HepG2 (cell line): ENCODE data around the gene MAP2K1. TPM values are rescaled to one million over a fixed set of nuclear protein-coding genes. Genes with fewer than 3 reads are reported as not detected.

Source experiments
- ATAC-seq: fragments of 200-7000 bp; cut with Tn5 transposase; 3 replicates; pipeline ENCODE4 v1.9.1; 2020; ENCODE audit warnings: mild to moderate bottlenecking, moderate library complexity
- BruUV-seq: library from RNA; stranded (reverse); fragments of 400-500 nt; replicated peaks from 2 replicates; lab custom pipeline; 2021; lab: Mats Ljungman, UMichigan
- CTCF ChIA-PET: fragments of 300-600 bp; formaldehyde crosslinking; extraction: SDS; loops from one replicate; lab custom pipeline; 2021; ENCODE audit warnings: low total read pairs, inconsistent platforms, low intra/inter-chr PET ratio; lab: Yijun Ruan, JAX
- POLR2A ChIA-PET: fragments of 350-600 bp; sonication (Branson Sonifier 250); formaldehyde crosslinking; loops from one replicate; lab custom pipeline; 2020; ENCODE audit warnings: antibody characterized with exemption, inconsistent platforms; lab: Yijun Ruan, JAX
- DNase-seq: peaks from one replicate; pipeline ENCODE4 v3.0.0-alpha.2; 2015; ENCODE audit warnings: low spot score
- FAIRE-seq: peaks from 3 replicates; lab custom pipeline; 2011; peaks lifted over from hg19 to GRCh38; lab: Jason Lieb, UNC
- H2AFZ ChIP-seq: one replicate; pipeline ENCODE4 v1.6.1; 2011; ENCODE audit warnings: low read length, inconsistent platforms
- H3K27ac ChIP-seq: fragments of 300-600 bp; 3 replicates; pipeline ENCODE4 v1.8.0; 2011; ENCODE audit warnings: mixed run types, mild to moderate bottlenecking, mixed read lengths, low read length, inconsistent platforms; ENCODE audit not compliant: insufficient read depth; ENCODE audit errors: extremely low read length
- H3K27me3 ChIP-seq, 2 experiments: fragments of 200-600 bp in 1 of 2; 2 replicates in 1 of 2; 3 replicates in 1 of 2; pipeline versions ENCODE4 v1.6.0 to v1.8.0; 2011; ENCODE audit warnings: low read length in 2 of 2, mild to moderate bottlenecking in 2 of 2, moderate library complexity in 2 of 2, inconsistent platforms in 1 of 2; ENCODE audit not compliant: insufficient read depth in 2 of 2, control insufficient read depth in 1 of 2
- H3K36me3 ChIP-seq, 2 experiments: fragments of 200-600 bp in 1 of 2; replicated peaks in 1 of 2; 2 replicates in 1 of 2; 3 replicates in 1 of 2; pipeline versions ENCODE4 v1.5.1 to v1.8.0; 2011; ENCODE audit warnings: low read length in 2 of 2, inconsistent platforms in 1 of 2; ENCODE audit not compliant: insufficient read depth in 2 of 2, control insufficient read depth in 1 of 2
- H3K4me1 ChIP-seq: 2 replicates; pipeline ENCODE4 v1.5.1; 2012; ENCODE audit warnings: low read length, inconsistent platforms; ENCODE audit not compliant: insufficient read depth
- H3K4me2 ChIP-seq: 2 replicates; pipeline ENCODE4 v1.6.0; 2011; ENCODE audit warnings: low read depth, low read length, inconsistent platforms
- H3K4me3 ChIP-seq, 3 experiments: fragments of 200-600 bp in 1 of 3; sonication (generic), shearing (Covaris generic) in 1 of 3; replicated peaks in 1 of 3; 2 replicates each; pipeline ENCODE4 v1.5.1; 2011 to 2016; ENCODE audit warnings: low read length in 3 of 3, inconsistent platforms in 2 of 3, low read depth in 2 of 3, mild to moderate bottlenecking in 2 of 3, control low read depth in 1 of 3, mixed read lengths in 1 of 3; ENCODE audit not compliant: insufficient read depth in 1 of 3
- H3K79me2 ChIP-seq: one replicate; pipeline ENCODE4 v1.6.1; 2011; ENCODE audit warnings: low read length, inconsistent platforms; ENCODE audit not compliant: insufficient read depth
- H3K9ac ChIP-seq: 2 replicates; pipeline ENCODE4 v1.6.0; 2011; ENCODE audit warnings: mild to moderate bottlenecking, low read depth, low read length, inconsistent platforms; ENCODE audit not compliant: insufficient read depth
- H3K9me3 ChIP-seq: 2 replicates; pipeline ENCODE4 v1.5.1; 2012; ENCODE audit warnings: mild to moderate bottlenecking, low read length
- H4K20me1 ChIP-seq: 2 replicates; pipeline ENCODE4 v1.6.0; 2011; ENCODE audit warnings: inconsistent platforms, mild to moderate bottlenecking, low read length, moderate library complexity; ENCODE audit not compliant: insufficient read depth
- ATM ChIP-seq: fragments of 450-650 bp; IDR thresholded peaks from 2 replicates; pipeline ENCODE4 v1.7.1; 2017; ENCODE audit warnings: mild to moderate bottlenecking, borderline replicate concordance
- CBX5 ChIP-seq: sonication (generic); formaldehyde crosslinking; IDR thresholded peaks from 2 replicates; pipeline ENCODE4 v1.4.0; 2020; ENCODE audit warnings: missing genetic modification reagents, borderline replicate concordance
- CHD2 ChIP-seq: IDR thresholded peaks from 2 replicates; pipeline ENCODE4 v1.6.1; 2011; ENCODE audit warnings: low read depth, low read length, improper control_type of control experiment
- HCFC1 ChIP-seq: fragments of 150-350 bp; IDR thresholded peaks from 2 replicates; pipeline ENCODE4 v1.6.1; 2014; ENCODE audit warnings: low read depth, low read length
- HES4 ChIP-seq: sonication (generic); formaldehyde crosslinking; IDR thresholded peaks from 2 replicates; pipeline ENCODE4 v1.9.0; 2021; ENCODE audit warnings: mild to moderate bottlenecking, missing genetic modification reagents, borderline replicate concordance
- MEF2D ChIP-seq: sonication (generic); formaldehyde crosslinking; IDR thresholded peaks from 2 replicates; pipeline ENCODE4 v1.5.1; 2020; ENCODE audit warnings: mild to moderate bottlenecking, missing genetic modification reagents
- PAX8 ChIP-seq: sonication (generic); formaldehyde crosslinking; IDR thresholded peaks from 2 replicates; pipeline ENCODE4 v1.8.0; 2022; ENCODE audit warnings: mild to moderate bottlenecking, missing genetic modification reagents, borderline replicate concordance
- SAFB2 ChIP-seq: sonication (generic); formaldehyde crosslinking; IDR thresholded peaks from 2 replicates; pipeline ENCODE4 v1.5.1; 2020; ENCODE audit warnings: missing genetic modification reagents, low read depth, mild to moderate bottlenecking, borderline replicate concordance
- SALL1 ChIP-seq: sonication (generic); formaldehyde crosslinking; IDR thresholded peaks from 2 replicates; pipeline ENCODE4 v1.8.0; 2022; ENCODE audit warnings: mild to moderate bottlenecking, missing genetic modification reagents
- TEF ChIP-seq: sonication (generic); formaldehyde crosslinking; IDR thresholded peaks from 2 replicates; pipeline ENCODE4 v1.5.0; 2020; ENCODE audit warnings: missing genetic modification reagents
- ZBTB2 ChIP-seq: sonication (generic); formaldehyde crosslinking; IDR thresholded peaks from 2 replicates; pipeline ENCODE4 v1.8.0; 2022; ENCODE audit warnings: low read depth, missing genetic modification reagents
- ZBTB3 ChIP-seq: sonication (generic); formaldehyde crosslinking; IDR thresholded peaks from 2 replicates; pipeline ENCODE4 v1.4.0; 2020; ENCODE audit warnings: low read depth, mild to moderate bottlenecking, moderate library complexity, missing genetic modification reagents, borderline replicate concordance
- ZKSCAN5 ChIP-seq: sonication (generic); formaldehyde crosslinking; IDR thresholded peaks from 2 replicates; pipeline ENCODE4 v1.5.1; 2020; ENCODE audit warnings: mild to moderate bottlenecking, missing genetic modification reagents
- ZNF17 ChIP-seq: sonication (generic); formaldehyde crosslinking; IDR thresholded peaks from 2 replicates; pipeline ENCODE4 v1.5.0; 2020; ENCODE audit warnings: mild to moderate bottlenecking, missing genetic modification reagents
- ZNF629 ChIP-seq: sonication (generic); formaldehyde crosslinking; conservative IDR thresholded peaks from 2 replicates; pipeline ENCODE4 v1.5.0; 2020; ENCODE audit warnings: missing genetic modification reagents
- ZNF784 ChIP-seq: sonication (generic); formaldehyde crosslinking; IDR thresholded peaks from 2 replicates; pipeline ENCODE4 v1.5.1; 2020; ENCODE audit warnings: missing genetic modification reagents, mild to moderate bottlenecking, borderline replicate concordance
- WGBS: methylation state at CpG from one replicate; pipeline ENCODE4 v1.1.6; 2017; ENCODE audit warnings: low lambda C conversion rate; 5-methylcytosine and 5-hydroxymethylcytosine counted together
- in situ Hi-C: cut with HindIII; loops from 2 replicates; pipeline ENCODE4 v1.10.0; 2017; ENCODE audit warnings: low pct_unique_long_range_greater_than_20kb; ENCODE audit not compliant: extremely low pct_ligation_motif_present
- intact Hi-C: fragments of 100-400 bp; cut with micrococcal nuclease; formaldehyde crosslinking; loops from one replicate; pipeline ENCODE4 v1.10.0; 2022; ENCODE audit not compliant: unreplicated experiment
- polyA plus RNA-seq, 8 experiments: library from polyadenylated mRNA; depleted of rRNA in 3 of 8; stranded (reverse) in 7 of 8; unstranded in 1 of 8; fragments of >200 nt; fragmentation: Illumina TruSeq in 4 of 8; extraction: Trizol in 4 of 8; gene quantifications; 2 replicates each; pipeline versions ENCODE4 v1.2.1 to v1.2.3, GENCODE V29; 2011 to 2016; ENCODE audit warnings: low read depth in 4 of 8, missing spikeins in 1 of 8, mixed read lengths in 1 of 8; ENCODE audit not compliant: insufficient read depth in 1 of 8
- total RNA-seq, 5 experiments: library from RNA; depleted of rRNA; stranded (reverse); fragments of >200 nt; fragmentation: Illumina TruSeq; extraction: Trizol; gene quantifications; 2 replicates each; pipeline ENCODE4 v1.2.3, GENCODE V29; 2016; ENCODE audit warnings: low read depth in 1 of 5
- TF ChIP-seq, protein P1 (sequence below): sonication (generic); formaldehyde crosslinking; IDR thresholded peaks from 2 replicates; pipeline ENCODE4 v1.5.1; 2020; ENCODE audit warnings: mild to moderate bottlenecking, moderate library complexity, missing genetic modification reagents

MAP2K1 gene
- total and polyA plus RNA-seq, 2 of the 13 experiments (the other 11 are each of a cell fraction or from before 2014, with no cell fraction given), result 24.1 to 49.2 TPM

GRCh38 chr15:66425837-66426236 is 39.1 kb downstream of the MAP2K1 start:
- in situ Hi-C loops, result no loop called here
- BruUV-seq, result no TSS peak

More at GRCh38 chr15:66425837-66426236, 39.1 kb downstream of the MAP2K1 start:
- no peak overlapping the region for H3K4me3 ChIP-seq
- no peak overlapping the region for H3K27ac ChIP-seq
- TF ChIP-seq ZBTB2 (CRISPR knock-in tag) (no peak), CHD2 (no peak), ZNF629 (CRISPR knock-in tag) (no peak), ZBTB3 (CRISPR knock-in tag) (no peak), CBX5 (CRISPR knock-in tag) (no peak), PAX8 (no peak), SAFB2 (CRISPR knock-in tag) (no peak), HCFC1 (no peak), ZKSCAN5 (CRISPR knock-in tag) (no peak), ATM (no peak), SALL1 (CRISPR knock-in tag) (no peak), HES4 (no peak), TEF (CRISPR knock-in tag) (no peak), ZNF784 (CRISPR knock-in tag) (no peak), ZNF17 (CRISPR knock-in tag) (no peak), MEF2D (no peak)
- TF ChIP-seq, protein P1, sequence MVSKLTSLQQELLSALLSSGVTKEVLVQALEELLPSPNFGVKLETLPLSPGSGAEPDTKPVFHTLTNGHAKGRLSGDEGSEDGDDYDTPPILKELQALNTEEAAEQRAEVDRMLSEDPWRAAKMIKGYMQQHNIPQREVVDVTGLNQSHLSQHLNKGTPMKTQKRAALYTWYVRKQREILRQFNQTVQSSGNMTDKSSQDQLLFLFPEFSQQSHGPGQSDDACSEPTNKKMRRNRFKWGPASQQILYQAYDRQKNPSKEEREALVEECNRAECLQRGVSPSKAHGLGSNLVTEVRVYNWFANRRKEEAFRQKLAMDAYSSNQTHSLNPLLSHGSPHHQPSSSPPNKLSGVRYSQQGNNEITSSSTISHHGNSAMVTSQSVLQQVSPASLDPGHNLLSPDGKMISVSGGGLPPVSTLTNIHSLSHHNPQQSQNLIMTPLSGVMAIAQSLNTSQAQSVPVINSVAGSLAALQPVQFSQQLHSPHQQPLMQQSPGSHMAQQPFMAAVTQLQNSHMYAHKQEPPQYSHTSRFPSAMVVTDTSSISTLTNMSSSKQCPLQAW (CRISPR knock-in tag), result no peak
- FAIRE-seq, result no peak
- ATAC-seq, result no peak
- intact Hi-C loops, result no loop called here
- no peaks in the 10 kb centered on the region for H3K27me3 ChIP-seq
- H3K9me3 ChIP-seq, result no peaks in the 10 kb centered on the region
- no peak for DNase-seq
- 0 out of 5 replicates have a peak, but pooled peaks cover 0 to 4% of the 10 kb centered on the region in 2 experiments for H3K36me3 ChIP-seq
- no peak overlapping the region for H3K4me2 ChIP-seq
- peaks cover 44% of the 10 kb centered on the region for H3K79me2 ChIP-seq
- ChIA-PET POLR2A (no interaction called here), CTCF (no interaction called here)
- no peak overlapping the region for H3K9ac ChIP-seq
- no peaks in the 10 kb centered on the region for H3K4me1 ChIP-seq
- 96% methylated on average over 4 of the region's 4 CpGs for WGBS
- H4K20me1 ChIP-seq, result peaks cover 3% of the 10 kb centered on the region; the same call in 1 of the 2 replicates
- no peak overlapping the region for H2AFZ ChIP-seq
